ENCODE data around the gene PXT1. TPM values are rescaled to one million over a fixed set of nuclear protein-coding genes. Genes with fewer than 3 reads are reported as not detected.
A peak's percentile ranks its signal among the peaks of the same experiment; 100 is the strongest.

Gene PXT1
- total and polyA plus RNA-seq, 2 donors (not counting 1 experiment from before 2014, with no cell fraction given) = under 0.01 to 0.03 TPM

DNA sequence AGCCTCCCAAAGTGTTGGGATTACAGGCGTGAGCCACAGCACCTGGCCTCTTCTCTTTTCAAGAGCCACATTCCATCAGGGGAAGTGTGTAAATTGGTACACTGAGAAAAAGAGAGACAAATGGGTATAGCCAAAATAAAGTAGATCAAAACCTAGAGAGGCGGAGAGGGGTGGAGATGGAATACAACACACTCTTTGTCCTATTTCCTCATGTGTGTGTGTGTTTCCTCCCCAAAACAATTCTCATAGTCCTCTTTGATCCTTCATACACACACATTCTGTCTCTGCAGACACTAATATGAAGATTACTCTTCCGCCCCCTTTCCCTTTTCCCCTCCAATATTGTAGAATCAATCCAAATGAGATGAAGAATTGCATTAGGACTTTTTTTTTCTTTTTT lies 16.0 kb downstream of the PXT1 start:
- H3K79me2 ChIP-seq (ENCODE audit: control insufficient read depth, insufficient read depth, low read length) = no peaks in the 10 kb centered on the region
- TF ChIP-seq, protein P1, sequence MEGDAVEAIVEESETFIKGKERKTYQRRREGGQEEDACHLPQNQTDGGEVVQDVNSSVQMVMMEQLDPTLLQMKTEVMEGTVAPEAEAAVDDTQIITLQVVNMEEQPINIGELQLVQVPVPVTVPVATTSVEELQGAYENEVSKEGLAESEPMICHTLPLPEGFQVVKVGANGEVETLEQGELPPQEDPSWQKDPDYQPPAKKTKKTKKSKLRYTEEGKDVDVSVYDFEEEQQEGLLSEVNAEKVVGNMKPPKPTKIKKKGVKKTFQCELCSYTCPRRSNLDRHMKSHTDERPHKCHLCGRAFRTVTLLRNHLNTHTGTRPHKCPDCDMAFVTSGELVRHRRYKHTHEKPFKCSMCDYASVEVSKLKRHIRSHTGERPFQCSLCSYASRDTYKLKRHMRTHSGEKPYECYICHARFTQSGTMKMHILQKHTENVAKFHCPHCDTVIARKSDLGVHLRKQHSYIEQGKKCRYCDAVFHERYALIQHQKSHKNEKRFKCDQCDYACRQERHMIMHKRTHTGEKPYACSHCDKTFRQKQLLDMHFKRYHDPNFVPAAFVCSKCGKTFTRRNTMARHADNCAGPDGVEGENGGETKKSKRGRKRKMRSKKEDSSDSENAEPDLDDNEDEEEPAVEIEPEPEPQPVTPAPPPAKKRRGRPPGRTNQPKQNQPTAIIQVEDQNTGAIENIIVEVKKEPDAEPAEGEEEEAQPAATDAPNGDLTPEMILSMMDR (conservative IDR thresholded peaks at IDR 0.05 in 1 of 2, IDR thresholded peaks at IDR 0.05 in 1 of 2; ENCODE audit: low read depth in 1 of 2, low read length in 2 of 2) = no peak
- TF ChIP-seq EZH2 (IDR thresholded peaks at IDR 0.05; ENCODE audit: low read length, missing control alignments) = no peak
- H3K4me3 ChIP-seq (replicated peaks in 1 of 4; ENCODE audit: control extremely low read depth in 1 of 4, insufficient read depth in 1 of 4, low read depth in 3 of 4, low read length in 4 of 4) = no peak overlapping the region
- no peak overlapping the region for H3K9ac ChIP-seq (ENCODE audit: insufficient read depth, low read length)
- no peak overlapping the region for H3K4me2 ChIP-seq (ENCODE audit: extremely low read depth, insufficient read depth, low read length)
- no peak overlapping the region for H3K27ac ChIP-seq (ENCODE audit: insufficient read depth, low read length)
- DNase-seq (ENCODE audit: low read depth in 2 of 2) = no peak
- no peaks in the 10 kb centered on the region for H3K27me3 ChIP-seq (ENCODE audit: control insufficient read depth, insufficient read depth, low read length)
- H2AFZ ChIP-seq (ENCODE audit: low read length) = no peak overlapping the region
- no peaks in the 10 kb centered on the region for H4K20me1 ChIP-seq (ENCODE audit: control insufficient read depth, extremely low read depth, insufficient read depth, low read length)
- no peaks in the 10 kb centered on the region for H3K36me3 ChIP-seq (ENCODE audit: control insufficient read depth, insufficient read depth, low read length)
- peaks cover 3% of the 10 kb centered on the region for H3K4me1 ChIP-seq (ENCODE audit: control insufficient read depth, extremely low read depth, insufficient read depth, low read length)
- H3K9me3 ChIP-seq (ENCODE audit: control insufficient read depth, insufficient read depth, low read depth, low read length) = no peaks in the 10 kb centered on the region

GRCh38 chr6:36423101-36423824 lies 19.4 kb downstream of the PXT1 start:
- H3K27me3 ChIP-seq (ENCODE audit: control insufficient read depth, insufficient read depth, low read length) = no peaks in the 10 kb centered on the region
- DNase-seq (ENCODE audit: low read depth in 2 of 2) = peak; percentile 95 to 98
- H3K9me3 ChIP-seq (ENCODE audit: control insufficient read depth, insufficient read depth, low read depth, low read length) = no peaks in the 10 kb centered on the region
- H3K79me2 ChIP-seq (ENCODE audit: control insufficient read depth, insufficient read depth, low read length) = no peaks in the 10 kb centered on the region
- no peaks in the 10 kb centered on the region for H3K36me3 ChIP-seq (ENCODE audit: control insufficient read depth, insufficient read depth, low read length)
- peak overlapping the region; percentile 93 for H3K4me2 ChIP-seq (ENCODE audit: extremely low read depth, insufficient read depth, low read length)
- peaks cover 3% of the 10 kb centered on the region for H3K4me1 ChIP-seq (ENCODE audit: control insufficient read depth, extremely low read depth, insufficient read depth, low read length)
- H2AFZ ChIP-seq (ENCODE audit: low read length) = peak overlapping the region; percentile 92
- no peaks in the 10 kb centered on the region for H4K20me1 ChIP-seq (ENCODE audit: control insufficient read depth, extremely low read depth, insufficient read depth, low read length)
- peak overlapping the region; percentile 57 for H3K9ac ChIP-seq (ENCODE audit: insufficient read depth, low read length)
- peak overlapping the region; percentile 55 to 83 (median 68) for H3K4me3 ChIP-seq (replicated peaks in 1 of 4; ENCODE audit: control extremely low read depth in 1 of 4, insufficient read depth in 1 of 4, low read depth in 3 of 4, low read length in 4 of 4)
- TF ChIP-seq EZH2 (IDR thresholded peaks at IDR 0.05; ENCODE audit: low read length, missing control alignments) = no peak
- TF ChIP-seq, protein P1 (conservative IDR thresholded peaks at IDR 0.05 in 1 of 2, IDR thresholded peaks at IDR 0.05 in 1 of 2; ENCODE audit: low read depth in 1 of 2, low read length in 2 of 2) = peak; percentile 57 to 63
- H3K27ac ChIP-seq (ENCODE audit: insufficient read depth, low read length) = peak overlapping the region; percentile 53

GRCh38 chr6:36422714-36423100 lies 19.9 kb downstream of the PXT1 start:
- H3K4me2 ChIP-seq (ENCODE audit: extremely low read depth, insufficient read depth, low read length) = peak overlapping the region; percentile 90
- DNase-seq (ENCODE audit: low read depth in 2 of 2) = no peak
- peak overlapping the region; percentile 6 for H3K27ac ChIP-seq (ENCODE audit: insufficient read depth, low read length)
- H3K36me3 ChIP-seq (ENCODE audit: control insufficient read depth, insufficient read depth, low read length) = no peaks in the 10 kb centered on the region
- peak overlapping the region; percentile 37 to 83 (median 59) for H3K4me3 ChIP-seq (replicated peaks in 1 of 4; ENCODE audit: control extremely low read depth in 1 of 4, insufficient read depth in 1 of 4, low read depth in 3 of 4, low read length in 4 of 4)
- H3K4me1 ChIP-seq (ENCODE audit: control insufficient read depth, extremely low read depth, insufficient read depth, low read length) = peaks cover 3% of the 10 kb centered on the region
- H3K27me3 ChIP-seq (ENCODE audit: control insufficient read depth, insufficient read depth, low read length) = no peaks in the 10 kb centered on the region
- no peaks in the 10 kb centered on the region for H3K9me3 ChIP-seq (ENCODE audit: control insufficient read depth, insufficient read depth, low read depth, low read length)
- H3K79me2 ChIP-seq (ENCODE audit: control insufficient read depth, insufficient read depth, low read length) = no peaks in the 10 kb centered on the region
- H2AFZ ChIP-seq (ENCODE audit: low read length) = peak overlapping the region; percentile 84
- TF ChIP-seq, protein P1 (conservative IDR thresholded peaks at IDR 0.05 in 1 of 2, IDR thresholded peaks at IDR 0.05 in 1 of 2; ENCODE audit: low read depth in 1 of 2, low read length in 2 of 2) = no peak
- TF ChIP-seq EZH2 (IDR thresholded peaks at IDR 0.05; ENCODE audit: low read length, missing control alignments) = no peak
- no peaks in the 10 kb centered on the region for H4K20me1 ChIP-seq (ENCODE audit: control insufficient read depth, extremely low read depth, insufficient read depth, low read length)
- peak overlapping the region; percentile 57 for H3K9ac ChIP-seq (ENCODE audit: insufficient read depth, low read length)

Data from fibroblast of lung (primary cell).